D341Med (cell line): Measurements from ENCODE around the gene SDK2.

Experiments
- DNase-seq: peaks from one replicate; pipeline ENCODE4 v3.0.0; 2012; ENCODE audit warnings: low spot score

The SDK2 gene

DNA sequence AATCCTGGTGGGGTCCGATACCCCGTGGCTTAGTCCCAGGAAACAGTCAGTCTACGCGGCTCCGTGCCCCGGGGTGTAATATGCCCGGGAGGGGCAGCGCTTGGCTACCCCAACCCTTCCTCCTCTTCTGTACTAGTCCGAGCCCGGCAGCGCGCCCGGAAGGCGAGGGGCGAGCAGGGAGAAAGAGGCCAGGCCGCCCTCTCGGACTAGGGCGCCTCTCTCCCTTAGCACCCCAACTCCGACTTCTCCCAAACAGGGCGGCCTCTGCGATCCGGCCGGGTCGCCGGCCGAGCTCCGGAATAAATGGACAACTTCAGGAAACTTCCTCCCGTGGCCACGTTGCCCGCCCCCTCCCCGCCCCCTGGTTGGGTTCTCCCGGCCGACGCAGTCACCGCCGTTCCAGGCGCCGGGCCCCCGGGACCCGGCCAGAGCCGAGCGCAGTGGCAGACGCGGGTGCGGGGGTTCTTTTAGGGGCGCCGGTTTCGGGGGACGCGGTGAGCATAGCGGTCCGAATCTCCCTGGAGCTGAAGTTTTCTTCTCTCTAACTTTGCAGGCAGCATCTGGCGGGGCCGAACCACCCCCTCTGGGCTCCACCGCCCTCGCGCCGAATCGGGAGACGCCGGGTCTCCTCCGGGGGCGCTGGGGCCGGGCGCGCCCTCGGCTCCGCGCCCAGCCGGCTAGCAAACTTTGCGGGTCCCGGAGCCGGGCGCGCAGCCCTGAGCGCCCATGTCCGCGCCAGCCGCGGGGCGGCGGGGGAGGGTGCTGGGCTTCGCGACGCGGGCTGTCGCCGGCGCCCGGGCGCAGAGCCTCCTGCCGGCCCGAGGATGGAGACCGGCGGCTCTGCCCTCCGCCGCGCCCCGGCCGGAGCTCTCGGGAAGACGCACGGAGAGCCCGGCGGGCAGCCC lies at the start of gene SDK2:
Gene SDK2 (minus strand): TSS at position 301 of the 905 bp plus-strand sequence. CDS start 357 bp downstream, outside the sequence.
- DNase-seq, result peak; percentile 82

DNA sequence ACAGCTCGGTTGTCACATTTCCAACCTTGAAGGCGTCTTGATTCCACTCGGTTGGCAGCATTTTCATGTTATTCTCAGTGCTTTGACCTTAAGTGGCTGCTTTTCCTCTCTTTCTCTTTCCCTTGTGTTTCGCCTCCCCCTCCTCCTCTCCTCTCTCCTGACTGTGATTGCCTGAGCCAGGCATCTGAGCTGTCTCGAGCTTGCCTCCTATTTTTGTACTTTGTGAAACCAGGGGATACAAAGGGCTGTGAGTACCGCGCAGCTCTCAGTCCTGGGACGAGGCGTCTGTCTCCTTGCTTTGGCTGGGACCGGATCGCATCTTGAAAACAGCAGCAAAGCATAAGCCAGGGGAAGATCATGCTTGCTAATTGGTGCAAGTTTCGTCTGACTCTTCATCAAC lies 48.8 kb upstream of the SDK2 start:
- no peak for DNase-seq

DNA sequence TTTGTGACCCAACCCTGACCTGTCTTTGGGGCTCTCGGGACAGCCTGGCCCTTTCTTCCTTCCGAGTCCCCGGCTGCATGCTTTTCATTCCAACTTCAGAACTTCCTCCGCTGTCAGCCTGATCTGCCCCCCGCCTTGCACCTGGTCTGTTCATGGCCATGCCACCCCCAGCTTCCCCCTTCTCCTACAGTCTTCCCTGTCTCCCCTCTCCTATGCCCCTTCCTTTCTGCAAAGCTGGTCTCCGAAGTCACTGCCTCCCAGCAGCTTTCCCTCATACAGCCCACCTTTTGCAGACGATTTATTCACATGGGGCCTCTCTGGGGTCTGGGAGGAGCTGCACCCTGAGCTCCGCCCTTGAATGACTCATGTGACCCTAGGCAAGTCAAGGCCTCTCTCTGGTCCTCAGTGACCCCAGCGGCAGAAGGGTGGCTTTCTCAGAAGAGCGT lies 47.1 kb upstream of the SDK2 start:
- DNase-seq, result no peak

DNA sequence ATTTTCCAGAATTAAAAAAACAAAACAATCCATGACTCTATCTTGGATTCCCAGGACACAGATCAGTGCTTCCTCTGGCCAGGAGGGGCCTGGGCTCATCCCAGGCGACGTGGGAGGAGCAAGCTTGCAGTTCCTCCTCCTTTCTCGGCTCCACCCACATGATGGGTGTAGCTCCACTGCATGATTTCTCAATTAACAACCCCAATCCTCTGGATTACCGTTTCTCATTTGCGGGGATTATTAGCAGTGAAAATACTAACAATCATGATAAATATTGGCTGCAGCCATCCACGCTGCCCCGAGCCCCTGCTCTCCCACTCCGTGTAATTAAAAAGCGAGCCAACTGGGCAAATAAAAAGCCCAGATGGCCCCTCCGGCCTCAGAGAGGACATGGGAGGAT lies 46.4 kb upstream of the SDK2 start:
- DNase-seq, result peak; percentile 86

DNA sequence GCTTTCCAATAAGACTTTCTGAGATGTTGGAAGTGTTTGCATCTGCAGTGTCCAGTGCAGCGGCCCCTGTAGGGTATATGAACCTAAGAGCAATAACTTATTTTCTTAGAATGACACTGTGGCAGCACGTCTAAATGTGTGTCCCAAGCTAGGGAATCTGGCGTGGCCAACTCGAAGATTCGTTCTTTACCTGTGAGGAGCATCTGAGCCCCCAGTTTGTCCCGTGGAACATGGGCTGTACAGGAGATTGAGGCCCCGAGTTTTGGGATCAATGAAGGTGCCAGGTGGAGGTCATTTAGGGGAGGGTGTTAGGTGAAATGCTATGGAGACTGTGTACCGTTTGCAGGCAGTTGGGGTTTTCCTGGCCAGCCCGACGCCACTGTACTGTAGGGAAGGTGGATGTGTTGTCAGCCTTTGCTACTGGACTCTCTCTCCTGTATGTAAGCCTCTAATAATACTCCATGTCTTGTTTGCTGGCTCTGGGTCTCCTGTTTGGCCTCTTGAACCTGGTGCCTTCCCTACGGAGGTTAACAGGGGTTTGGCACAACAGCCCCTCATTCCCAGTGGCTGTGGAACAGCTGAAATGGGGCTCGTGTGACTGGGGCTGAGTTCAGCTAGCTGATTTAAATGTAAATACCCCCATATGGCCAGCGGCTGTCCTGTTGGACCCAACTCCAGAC lies 45.5 kb upstream of the SDK2 start:
- DNase-seq, result no peak

- DNase-seq, result no peak
Measured at GRCh38 chr17:73686961-73687360, 42.7 kb upstream of the SDK2 start.

- no peak for DNase-seq
Measured at GRCh38 chr17:73686126-73686525, 41.9 kb upstream of the SDK2 start.

DNA sequence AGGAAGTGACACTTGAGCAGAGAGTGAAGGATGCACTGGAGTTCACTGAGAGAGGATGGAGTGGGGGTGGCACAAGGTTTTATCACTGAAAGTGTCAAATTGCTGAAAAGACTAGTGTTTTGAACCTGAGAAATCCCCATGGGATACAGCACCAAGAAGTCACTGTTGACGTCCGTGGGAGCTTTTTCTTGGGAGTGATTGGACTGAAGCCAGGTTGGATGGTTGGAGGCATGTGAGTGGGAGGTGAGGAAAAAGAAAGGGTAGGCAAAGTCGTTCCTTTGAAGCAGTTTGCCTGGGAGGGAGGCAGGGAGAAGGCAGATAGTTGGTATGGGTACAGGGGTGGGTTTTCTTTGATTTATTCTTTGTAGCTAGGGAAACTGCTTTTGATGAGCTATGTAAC lies 39.9 kb upstream of the SDK2 start:
- no peak for DNase-seq

- no peak for DNase-seq
Measured at GRCh38 chr17:73683771-73684170, 39.5 kb upstream of the SDK2 start.

DNA sequence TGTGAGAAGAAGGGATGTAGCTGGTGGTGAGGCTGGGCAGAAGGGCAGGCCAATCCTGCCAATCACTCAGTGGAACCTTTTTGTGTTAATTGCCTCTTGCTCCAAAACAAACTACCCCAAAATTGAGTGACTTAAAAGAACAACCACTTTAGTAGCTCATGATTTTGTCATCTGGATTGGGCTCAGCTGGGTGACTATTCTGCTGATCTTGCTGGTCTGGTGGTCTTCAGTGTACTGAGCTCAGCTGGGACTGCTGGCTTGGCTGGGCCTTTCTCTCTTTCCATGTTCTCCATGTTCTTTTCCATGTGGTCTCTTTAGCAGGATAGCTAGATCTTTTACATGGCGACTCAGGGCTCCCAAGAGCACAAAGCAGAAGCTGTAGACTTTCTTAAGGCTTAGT lies 37.7 kb upstream of the SDK2 start:
- no peak for DNase-seq

DNA sequence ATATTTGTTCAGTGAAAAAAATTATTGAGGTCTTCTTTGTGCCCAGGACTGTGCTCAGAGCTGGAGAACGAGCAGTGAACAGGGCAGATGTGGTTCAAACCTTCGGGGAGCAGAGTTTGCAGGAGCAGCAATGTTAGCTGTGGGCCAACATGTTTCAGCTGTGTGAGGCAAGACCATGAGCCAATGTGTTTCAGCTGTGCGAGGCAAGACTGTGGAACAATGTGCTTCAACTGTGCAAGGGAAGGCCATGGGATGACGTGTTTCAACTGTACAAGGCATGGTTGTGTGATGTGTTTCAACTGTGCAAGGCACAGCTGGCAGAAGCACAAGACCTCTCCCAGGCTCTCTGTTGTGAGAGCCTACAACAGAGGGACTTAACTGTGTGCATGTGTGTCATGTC lies 35.2 kb upstream of the SDK2 start:
- no peak for DNase-seq

DNA sequence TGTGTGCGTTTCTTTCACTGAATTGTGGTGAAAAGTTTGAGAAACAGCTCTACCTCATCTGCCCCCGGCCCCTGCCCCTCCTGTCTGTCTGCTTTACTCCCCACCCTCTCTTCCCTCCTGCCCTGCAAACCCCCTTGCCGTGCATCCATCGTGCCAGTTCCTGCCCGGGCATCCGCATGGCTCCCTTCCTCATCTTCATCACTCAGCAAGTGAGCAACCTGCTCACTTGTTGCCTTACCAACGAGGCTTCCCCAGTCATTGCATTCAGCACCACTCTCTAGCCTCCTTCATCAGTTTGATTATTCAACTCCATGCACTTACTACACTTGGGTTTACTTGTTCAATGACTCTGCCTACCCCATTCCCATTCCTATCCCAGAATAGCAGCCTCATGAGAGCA lies 34.8 kb upstream of the SDK2 start:
- DNase-seq, result no peak

- no peak for DNase-seq
Measured at GRCh38 chr17:73669771-73670170, 25.5 kb upstream of the SDK2 start.

- DNase-seq, result no peak
Measured at GRCh38 chr17:73667181-73667959, 23.1 kb upstream of the SDK2 start.

- no peak for DNase-seq
Measured at GRCh38 chr17:73663614-73664013, 19.4 kb upstream of the SDK2 start.

DNA sequence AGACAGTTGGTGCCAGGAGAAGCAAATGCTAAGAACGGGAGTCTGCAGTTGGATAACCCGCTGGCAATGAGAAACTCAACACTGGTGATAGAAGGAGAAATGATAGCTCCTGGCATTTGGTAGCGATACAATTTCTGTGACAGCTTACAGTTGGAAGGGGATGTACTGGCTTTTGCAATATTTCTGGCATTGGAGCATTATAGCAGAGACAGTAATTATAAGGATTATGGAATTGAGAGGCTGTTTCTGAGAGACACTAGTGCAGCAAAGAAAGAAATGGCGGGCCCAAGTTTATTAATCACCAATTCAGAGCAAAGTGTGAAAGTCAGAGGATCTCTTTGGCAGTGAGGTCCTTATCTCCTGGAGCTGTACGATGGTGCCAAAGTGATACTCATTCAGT lies 16.1 kb upstream of the SDK2 start:
- DNase-seq, result no peak

DNA sequence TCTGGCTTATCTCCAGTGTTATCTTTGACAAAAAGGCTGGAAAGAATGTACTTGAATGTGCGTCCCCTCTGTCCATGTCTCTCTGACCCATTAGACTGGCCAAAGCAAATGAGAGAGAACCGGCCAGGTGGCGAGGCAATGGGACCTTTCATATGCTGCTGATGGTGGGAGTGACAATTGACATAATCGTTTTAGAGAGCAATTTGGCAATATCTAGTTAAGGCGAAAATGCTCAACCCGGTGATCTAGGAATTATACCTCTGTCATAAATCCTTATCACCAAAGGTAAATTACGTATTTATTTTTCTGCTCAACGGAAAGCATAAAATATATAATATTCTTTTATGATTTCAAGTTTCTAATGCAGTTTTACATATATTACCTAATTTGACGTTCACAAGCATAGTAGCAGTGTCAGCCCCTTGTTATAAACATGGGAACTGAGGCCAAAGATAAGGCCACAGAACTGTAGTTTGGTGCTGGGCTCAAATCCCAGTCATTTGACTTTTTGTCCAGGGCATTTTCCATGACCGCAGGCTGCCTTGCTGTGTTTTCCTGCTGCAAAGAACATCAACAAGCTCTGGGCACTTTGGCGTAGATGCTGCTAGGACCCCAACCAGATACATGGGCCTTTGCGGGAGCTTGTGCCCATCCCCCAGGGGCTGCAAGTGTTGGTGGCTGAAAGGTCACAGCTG lies 14.7 kb upstream of the SDK2 start:
- DNase-seq, result no peak

DNA sequence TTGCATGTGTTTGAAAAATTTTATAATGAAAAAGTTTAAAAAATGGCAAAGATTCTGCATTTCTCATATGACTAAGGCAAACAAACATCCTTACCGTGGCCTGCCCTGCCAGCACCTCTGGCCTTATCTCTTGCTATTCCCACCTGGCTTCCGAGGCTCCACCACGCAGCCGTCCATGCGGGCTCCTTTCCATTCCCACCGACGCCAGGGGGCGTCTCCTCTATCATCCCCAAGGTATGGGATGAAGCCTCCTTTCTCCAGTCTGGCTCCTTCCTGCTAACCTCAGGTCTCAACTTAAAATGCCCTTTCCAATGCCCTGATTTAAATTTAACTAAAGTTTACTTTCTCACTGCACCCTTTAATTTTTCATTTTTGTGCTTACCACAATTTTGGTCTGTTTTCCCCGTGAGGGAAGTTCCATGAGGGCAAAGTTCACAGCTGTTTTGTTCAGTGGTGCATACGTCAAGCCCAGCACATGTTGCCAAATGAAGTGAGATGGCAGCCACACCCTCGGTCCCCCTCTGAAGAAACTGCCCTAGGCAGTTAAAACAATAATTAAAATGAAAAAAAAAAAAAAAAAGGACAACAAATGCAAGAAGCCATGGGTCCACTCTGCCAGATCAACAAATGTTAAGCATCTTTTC lies 13.3 kb upstream of the SDK2 start:
- peak; percentile 88 for DNase-seq

- DNase-seq, result no peak
Measured at GRCh38 chr17:73654241-73654640, 10.0 kb upstream of the SDK2 start.

DNA sequence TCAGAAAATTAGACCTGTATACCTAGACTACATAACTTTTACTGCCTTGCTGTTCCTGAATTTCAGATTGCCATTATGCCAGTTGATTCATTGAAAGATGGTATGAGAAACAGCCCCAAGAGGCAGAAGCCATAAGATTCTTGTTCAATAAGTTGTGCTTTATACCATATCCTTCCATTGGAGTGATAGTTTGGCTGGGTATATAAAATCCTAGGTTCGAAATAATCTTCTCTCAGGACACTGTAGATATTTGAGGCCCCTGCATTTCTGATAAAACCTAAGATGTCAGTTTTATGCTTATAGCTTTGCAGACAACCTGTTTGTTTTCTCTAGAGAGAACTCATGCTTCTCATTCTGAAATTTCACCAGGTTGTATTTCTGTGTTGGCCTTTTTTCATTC lies 9.6 kb upstream of the SDK2 start:
- DNase-seq, result no peak

GRCh38 chr17:73652886-73653480 lies 8.7 kb upstream of the SDK2 start:
- DNase-seq, result no peak
